Vagina (tissue), 2 donors: Measurements from ENCODE around the gene LBH. TPM values are rescaled to one million over a fixed set of nuclear protein-coding genes. Genes with fewer than 3 reads are reported as not detected.

Experiments
- DNase-seq, 2 donors: peaks; one replicate each; pipeline ENCODE4 v3.0.0-alpha.2; 2017; ENCODE audit errors: extremely low spot score in 2 of 2
- H3K27ac ChIP-seq: fragments of 200-600 bp; sonication (generic); one replicate; pipeline ENCODE4 v1.5.1; 2019
- H3K27me3 ChIP-seq: fragments of 200-600 bp; sonication (generic); one replicate; pipeline ENCODE4 v1.5.1; 2019
- H3K36me3 ChIP-seq, 2 donors: fragments of 200-600 bp; sonication (generic); one replicate each; pipeline ENCODE4 v1.5.1; 2017 to 2019
- H3K4me1 ChIP-seq: fragments of 200-600 bp; sonication (generic); one replicate; pipeline ENCODE4 v1.5.1; 2019
- H3K4me3 ChIP-seq, 2 donors: fragments of 200-600 bp; sonication (generic); 1 replicate in 1 of 2; 2 replicates in 1 of 2; pipeline ENCODE4 v1.5.1; 2016 to 2019
- H3K9me3 ChIP-seq: fragments of 200-600 bp; sonication (generic); one replicate; pipeline ENCODE4 v1.5.1; 2019
- CTCF ChIP-seq, 3 experiments: fragments of 450-650 bp in 2 of 3; fragments of 200-600 bp in 1 of 3; sonication (generic) in 1 of 3; IDR thresholded peaks; one replicate each; pipeline ENCODE4 v1.5.1; 2017 to 2019; ENCODE audit warnings: antibody characterized with exemption in 3 of 3, mild to moderate bottlenecking in 2 of 3, moderate library complexity in 2 of 3
- POLR2A ChIP-seq, 2 donors: fragments of 450-650 bp; IDR thresholded peaks; one replicate each; pipeline ENCODE4 v1.6.1; 2017; ENCODE audit warnings: antibody characterized with exemption in 2 of 2, mild to moderate bottlenecking in 2 of 2, moderate library complexity in 2 of 2
- POLR2AphosphoS5 ChIP-seq, 2 donors: sonication (generic); formaldehyde crosslinking; IDR thresholded peaks; one replicate each; pipeline ENCODE4 v1.9.0; 2017; ENCODE audit warnings: antibody characterized with exemption in 2 of 2, mild to moderate bottlenecking in 2 of 2, low read depth in 1 of 2; ENCODE audit not compliant: insufficient read depth in 1 of 2
- intact Hi-C: fragments of 100-400 bp; cut with DNase I; formaldehyde crosslinking; loops from one replicate; pipeline ENCODE4 v1.15.1; 2023
- total RNA-seq: library from RNA; depleted of rRNA; stranded (reverse); fragments of >200 nt; gene quantifications from one replicate; pipeline ENCODE4 v1.2.3, GENCODE V29; 2016

LBH gene
- 28.0 TPM for total RNA-seq

- Histone ChIP-seq H3K27ac (peak within 1 kb of the TSS; percentile 79), H3K9me3 (no peaks in the 10 kb centered on the region), H3K4me1 (peaks cover 46% of the 10 kb centered on the region), H3K36me3 (no peaks in the 10 kb centered on the region), H3K27me3 (no peaks in the 10 kb centered on the region), H3K4me3 (peak within 1 kb of the TSS; percentile 58 to 93)
- DNase-seq, result peak in 1 of 2 donors; percentile 93
- intact Hi-C loops, result loop anchor here (10.0 kb wide), 1 partner anchor 213 kb away; the partner anchor contains the start of gene LCLAT1
- TF ChIP-seq CTCF (IDR thresholded peaks at IDR 0.05) (no peak), POLR2AphosphoS5 (IDR thresholded peaks at IDR 0.05; ENCODE audit: insufficient read depth in 1 of 2, low read depth in 1 of 2) (peak; percentile 79 to 99), POLR2A (IDR thresholded peaks at IDR 0.05) (peak; percentile 77 to 99)
These were observed at the start of gene LBH for GRCh38 chr2:30231212-30231995. LBH (plus strand) TSS chr2:30231534; CDS start chr2:30231739, 205 bp downstream.

- Histone ChIP-seq H3K4me3 (no peak overlapping the region), H3K4me1 (peaks cover 5% of the 10 kb centered on the region), H3K9me3 (no peaks in the 10 kb centered on the region), H3K27ac (no peak overlapping the region), H3K36me3 (no peaks in the 10 kb centered on the region), H3K27me3 (no peaks in the 10 kb centered on the region)
- TF ChIP-seq CTCF (IDR thresholded peaks at IDR 0.05) (no peak), POLR2AphosphoS5 (IDR thresholded peaks at IDR 0.05; ENCODE audit: insufficient read depth in 1 of 2, low read depth in 1 of 2) (no peak), POLR2A (IDR thresholded peaks at IDR 0.05) (no peak)
- no peak for DNase-seq
- intact Hi-C loops, result no loop called here
These were observed 47.3 kb upstream of the LBH start for GRCh38 chr2:30184035-30184434.

GRCh38 chr2:30185178-30185577 lies 46.2 kb upstream of the LBH start:
- Histone ChIP-seq H3K27me3 (no peaks in the 10 kb centered on the region), H3K9me3 (no peaks in the 10 kb centered on the region), H3K27ac (no peak overlapping the region), H3K4me1 (no peaks in the 10 kb centered on the region), H3K36me3 (no peaks in the 10 kb centered on the region), H3K4me3 (no peak overlapping the region)
- DNase-seq, result no peak
- intact Hi-C loops, result no loop called here
- TF ChIP-seq POLR2AphosphoS5 (IDR thresholded peaks at IDR 0.05; ENCODE audit: insufficient read depth in 1 of 2, low read depth in 1 of 2), result no peak

- H3K27me3 ChIP-seq, result no peaks in the 10 kb centered on the region
- no peak for TF ChIP-seq POLR2A (IDR thresholded peaks at IDR 0.05)
- TF ChIP-seq POLR2AphosphoS5 (IDR thresholded peaks at IDR 0.05; ENCODE audit: insufficient read depth in 1 of 2, low read depth in 1 of 2), result no peak
- no peak for TF ChIP-seq CTCF (IDR thresholded peaks at IDR 0.05)
These were observed 43.0 kb upstream of the LBH start for GRCh38 chr2:30188292-30188691.

GRCh38 chr2:30190637-30191036 lies 40.7 kb upstream of the LBH start:
- no peak for TF ChIP-seq POLR2A (IDR thresholded peaks at IDR 0.05)
- no peak for TF ChIP-seq CTCF (IDR thresholded peaks at IDR 0.05)
- no peak for TF ChIP-seq POLR2AphosphoS5 (IDR thresholded peaks at IDR 0.05; ENCODE audit: insufficient read depth in 1 of 2, low read depth in 1 of 2)
- no peak overlapping the region for H3K27ac ChIP-seq

More at GRCh38 chr2:30188292-30188691, 43.0 kb upstream of the LBH start:
- Histone ChIP-seq H3K36me3 (no peaks in the 10 kb centered on the region), H3K27ac (no peak overlapping the region), H3K4me3 (no peak overlapping the region), H3K9me3 (no peaks in the 10 kb centered on the region), H3K4me1 (no peaks in the 10 kb centered on the region)
- no peak for DNase-seq
- intact Hi-C loops, result no loop called here

More at GRCh38 chr2:30190637-30191036, 40.7 kb upstream of the LBH start:
- Histone ChIP-seq H3K9me3 (no peaks in the 10 kb centered on the region), H3K4me1 (no peaks in the 10 kb centered on the region), H3K27me3 (no peaks in the 10 kb centered on the region), H3K4me3 (no peak overlapping the region), H3K36me3 (no peaks in the 10 kb centered on the region)
- intact Hi-C loops, result no loop called here
- no peak for DNase-seq
